ENCODE data around the gene DMXL2. TPM values are rescaled to one million over a fixed set of nuclear protein-coding genes. Genes with fewer than 3 reads are reported as not detected.

Gene DMXL2
- total RNA-seq, 2 donors from 2014 or later: 10.0 to 22.2 TPM

- Histone ChIP-seq H3K27ac (no peak overlapping the region), H3K4me3 (no peak overlapping the region), H3K27me3 (no peaks in the 10 kb centered on the region), H3K9me3 (no peaks in the 10 kb centered on the region), H3K4me1 (no peaks in the 10 kb centered on the region), H3K36me3 (no peaks in the 10 kb centered on the region)
- DNase-seq (ENCODE audit: low spot score): no peak
- no peak for TF ChIP-seq CTCF (IDR thresholded peaks at IDR 0.05)
Measured at GRCh38 chr15:51558876-51559275, 63.7 kb downstream of the DMXL2 start.

GRCh38 chr15:51558411-51558810 lies 64.2 kb downstream of the DMXL2 start:
- no peak for TF ChIP-seq CTCF (IDR thresholded peaks at IDR 0.05)
- Histone ChIP-seq H3K27me3 (no peaks in the 10 kb centered on the region), H3K9me3 (no peaks in the 10 kb centered on the region), H3K27ac (no peak overlapping the region), H3K36me3 (no peaks in the 10 kb centered on the region), H3K4me1 (no peaks in the 10 kb centered on the region), H3K4me3 (no peak overlapping the region)
- no peak for DNase-seq (ENCODE audit: low spot score)

- Histone ChIP-seq H3K4me1 (no peaks in the 10 kb centered on the region), H3K36me3 (no peaks in the 10 kb centered on the region), H3K27ac (no peak overlapping the region), H3K27me3 (no peaks in the 10 kb centered on the region), H3K9me3 (no peaks in the 10 kb centered on the region), H3K4me3 (no peak overlapping the region)
- DNase-seq (ENCODE audit: low spot score): no peak
- TF ChIP-seq CTCF (IDR thresholded peaks at IDR 0.05): no peak
Measured at GRCh38 chr15:51550841-51551240, 71.7 kb downstream of the DMXL2 start.

- Histone ChIP-seq H3K36me3 (no peaks in the 10 kb centered on the region), H3K27me3 (no peaks in the 10 kb centered on the region), H3K9me3 (no peaks in the 10 kb centered on the region), H3K27ac (no peak overlapping the region), H3K4me3 (no peak overlapping the region), H3K4me1 (no peaks in the 10 kb centered on the region)
- no peak for DNase-seq (ENCODE audit: low spot score)
- TF ChIP-seq CTCF (IDR thresholded peaks at IDR 0.05): no peak
Measured at GRCh38 chr15:51547656-51548055, 74.9 kb downstream of the DMXL2 start.

GRCh38 chr15:51536965-51537574 lies 85.5 kb downstream of the DMXL2 start:
- H3K4me3 ChIP-seq: no peak overlapping the region
- H3K9me3 ChIP-seq: no peaks in the 10 kb centered on the region
- H3K36me3 ChIP-seq: peaks cover under 1% of the 10 kb centered on the region
- DNase-seq (ENCODE audit: low spot score): no peak
- H3K27me3 ChIP-seq: no peaks in the 10 kb centered on the region
- H3K4me1 ChIP-seq: no peaks in the 10 kb centered on the region
- no peak overlapping the region for H3K27ac ChIP-seq
- TF ChIP-seq CTCF (IDR thresholded peaks at IDR 0.05): peak in 1 of 2 donors; percentile 58
